ENCODE data around the gene CNTRL. TPM values are rescaled to one million over a fixed set of nuclear protein-coding genes. Genes with fewer than 3 reads are reported as not detected.

CNTRL gene
- total and polyA plus RNA-seq, 2 of the 8 experiments (the other 6 are each of a cell fraction or from before 2014, with no cell fraction given), result 5.1 to 13.9 TPM

DNA sequence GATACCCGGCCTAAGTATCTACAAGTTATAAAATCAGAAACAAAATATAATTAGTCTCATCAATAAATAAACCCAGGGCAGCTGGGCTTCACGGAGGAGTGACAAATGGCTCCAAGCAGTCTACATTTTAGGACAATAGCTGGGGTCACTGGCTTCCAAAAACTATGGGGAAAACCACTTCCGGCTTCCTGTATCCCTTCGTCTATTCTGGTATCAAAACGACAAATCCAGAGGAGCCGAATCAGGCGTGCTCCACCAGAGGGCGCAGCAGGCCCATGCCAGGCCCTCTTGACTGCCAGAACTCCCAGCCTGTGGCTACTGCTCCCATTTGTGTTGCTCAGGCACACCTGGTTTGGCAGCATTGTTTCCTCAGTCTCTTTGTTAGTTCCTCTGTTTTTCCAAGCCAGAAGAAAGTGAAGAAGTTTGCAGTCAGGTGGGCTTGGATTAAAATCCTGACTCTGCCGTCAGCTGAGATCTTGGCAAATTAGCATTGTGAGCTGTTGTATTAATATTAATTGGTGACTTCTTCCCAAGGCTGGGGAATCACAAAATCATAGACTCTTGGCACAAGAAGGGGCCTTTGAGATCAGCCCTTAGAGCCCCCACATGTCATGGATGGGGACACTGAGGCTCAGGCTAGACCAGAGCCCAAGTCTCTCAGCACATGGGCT lies 138.5 kb downstream of the CNTRL start (continued):
- TF ChIP-seq, protein P1, sequence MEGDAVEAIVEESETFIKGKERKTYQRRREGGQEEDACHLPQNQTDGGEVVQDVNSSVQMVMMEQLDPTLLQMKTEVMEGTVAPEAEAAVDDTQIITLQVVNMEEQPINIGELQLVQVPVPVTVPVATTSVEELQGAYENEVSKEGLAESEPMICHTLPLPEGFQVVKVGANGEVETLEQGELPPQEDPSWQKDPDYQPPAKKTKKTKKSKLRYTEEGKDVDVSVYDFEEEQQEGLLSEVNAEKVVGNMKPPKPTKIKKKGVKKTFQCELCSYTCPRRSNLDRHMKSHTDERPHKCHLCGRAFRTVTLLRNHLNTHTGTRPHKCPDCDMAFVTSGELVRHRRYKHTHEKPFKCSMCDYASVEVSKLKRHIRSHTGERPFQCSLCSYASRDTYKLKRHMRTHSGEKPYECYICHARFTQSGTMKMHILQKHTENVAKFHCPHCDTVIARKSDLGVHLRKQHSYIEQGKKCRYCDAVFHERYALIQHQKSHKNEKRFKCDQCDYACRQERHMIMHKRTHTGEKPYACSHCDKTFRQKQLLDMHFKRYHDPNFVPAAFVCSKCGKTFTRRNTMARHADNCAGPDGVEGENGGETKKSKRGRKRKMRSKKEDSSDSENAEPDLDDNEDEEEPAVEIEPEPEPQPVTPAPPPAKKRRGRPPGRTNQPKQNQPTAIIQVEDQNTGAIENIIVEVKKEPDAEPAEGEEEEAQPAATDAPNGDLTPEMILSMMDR (IDR thresholded peaks at IDR 0.05; ENCODE audit: control extremely low read depth in 1 of 3, insufficient read depth in 1 of 3, low read depth in 1 of 3, low read length in 3 of 3), result peak; percentile 96 to 98 (median 98)
- TF ChIP-seq, protein P2, sequence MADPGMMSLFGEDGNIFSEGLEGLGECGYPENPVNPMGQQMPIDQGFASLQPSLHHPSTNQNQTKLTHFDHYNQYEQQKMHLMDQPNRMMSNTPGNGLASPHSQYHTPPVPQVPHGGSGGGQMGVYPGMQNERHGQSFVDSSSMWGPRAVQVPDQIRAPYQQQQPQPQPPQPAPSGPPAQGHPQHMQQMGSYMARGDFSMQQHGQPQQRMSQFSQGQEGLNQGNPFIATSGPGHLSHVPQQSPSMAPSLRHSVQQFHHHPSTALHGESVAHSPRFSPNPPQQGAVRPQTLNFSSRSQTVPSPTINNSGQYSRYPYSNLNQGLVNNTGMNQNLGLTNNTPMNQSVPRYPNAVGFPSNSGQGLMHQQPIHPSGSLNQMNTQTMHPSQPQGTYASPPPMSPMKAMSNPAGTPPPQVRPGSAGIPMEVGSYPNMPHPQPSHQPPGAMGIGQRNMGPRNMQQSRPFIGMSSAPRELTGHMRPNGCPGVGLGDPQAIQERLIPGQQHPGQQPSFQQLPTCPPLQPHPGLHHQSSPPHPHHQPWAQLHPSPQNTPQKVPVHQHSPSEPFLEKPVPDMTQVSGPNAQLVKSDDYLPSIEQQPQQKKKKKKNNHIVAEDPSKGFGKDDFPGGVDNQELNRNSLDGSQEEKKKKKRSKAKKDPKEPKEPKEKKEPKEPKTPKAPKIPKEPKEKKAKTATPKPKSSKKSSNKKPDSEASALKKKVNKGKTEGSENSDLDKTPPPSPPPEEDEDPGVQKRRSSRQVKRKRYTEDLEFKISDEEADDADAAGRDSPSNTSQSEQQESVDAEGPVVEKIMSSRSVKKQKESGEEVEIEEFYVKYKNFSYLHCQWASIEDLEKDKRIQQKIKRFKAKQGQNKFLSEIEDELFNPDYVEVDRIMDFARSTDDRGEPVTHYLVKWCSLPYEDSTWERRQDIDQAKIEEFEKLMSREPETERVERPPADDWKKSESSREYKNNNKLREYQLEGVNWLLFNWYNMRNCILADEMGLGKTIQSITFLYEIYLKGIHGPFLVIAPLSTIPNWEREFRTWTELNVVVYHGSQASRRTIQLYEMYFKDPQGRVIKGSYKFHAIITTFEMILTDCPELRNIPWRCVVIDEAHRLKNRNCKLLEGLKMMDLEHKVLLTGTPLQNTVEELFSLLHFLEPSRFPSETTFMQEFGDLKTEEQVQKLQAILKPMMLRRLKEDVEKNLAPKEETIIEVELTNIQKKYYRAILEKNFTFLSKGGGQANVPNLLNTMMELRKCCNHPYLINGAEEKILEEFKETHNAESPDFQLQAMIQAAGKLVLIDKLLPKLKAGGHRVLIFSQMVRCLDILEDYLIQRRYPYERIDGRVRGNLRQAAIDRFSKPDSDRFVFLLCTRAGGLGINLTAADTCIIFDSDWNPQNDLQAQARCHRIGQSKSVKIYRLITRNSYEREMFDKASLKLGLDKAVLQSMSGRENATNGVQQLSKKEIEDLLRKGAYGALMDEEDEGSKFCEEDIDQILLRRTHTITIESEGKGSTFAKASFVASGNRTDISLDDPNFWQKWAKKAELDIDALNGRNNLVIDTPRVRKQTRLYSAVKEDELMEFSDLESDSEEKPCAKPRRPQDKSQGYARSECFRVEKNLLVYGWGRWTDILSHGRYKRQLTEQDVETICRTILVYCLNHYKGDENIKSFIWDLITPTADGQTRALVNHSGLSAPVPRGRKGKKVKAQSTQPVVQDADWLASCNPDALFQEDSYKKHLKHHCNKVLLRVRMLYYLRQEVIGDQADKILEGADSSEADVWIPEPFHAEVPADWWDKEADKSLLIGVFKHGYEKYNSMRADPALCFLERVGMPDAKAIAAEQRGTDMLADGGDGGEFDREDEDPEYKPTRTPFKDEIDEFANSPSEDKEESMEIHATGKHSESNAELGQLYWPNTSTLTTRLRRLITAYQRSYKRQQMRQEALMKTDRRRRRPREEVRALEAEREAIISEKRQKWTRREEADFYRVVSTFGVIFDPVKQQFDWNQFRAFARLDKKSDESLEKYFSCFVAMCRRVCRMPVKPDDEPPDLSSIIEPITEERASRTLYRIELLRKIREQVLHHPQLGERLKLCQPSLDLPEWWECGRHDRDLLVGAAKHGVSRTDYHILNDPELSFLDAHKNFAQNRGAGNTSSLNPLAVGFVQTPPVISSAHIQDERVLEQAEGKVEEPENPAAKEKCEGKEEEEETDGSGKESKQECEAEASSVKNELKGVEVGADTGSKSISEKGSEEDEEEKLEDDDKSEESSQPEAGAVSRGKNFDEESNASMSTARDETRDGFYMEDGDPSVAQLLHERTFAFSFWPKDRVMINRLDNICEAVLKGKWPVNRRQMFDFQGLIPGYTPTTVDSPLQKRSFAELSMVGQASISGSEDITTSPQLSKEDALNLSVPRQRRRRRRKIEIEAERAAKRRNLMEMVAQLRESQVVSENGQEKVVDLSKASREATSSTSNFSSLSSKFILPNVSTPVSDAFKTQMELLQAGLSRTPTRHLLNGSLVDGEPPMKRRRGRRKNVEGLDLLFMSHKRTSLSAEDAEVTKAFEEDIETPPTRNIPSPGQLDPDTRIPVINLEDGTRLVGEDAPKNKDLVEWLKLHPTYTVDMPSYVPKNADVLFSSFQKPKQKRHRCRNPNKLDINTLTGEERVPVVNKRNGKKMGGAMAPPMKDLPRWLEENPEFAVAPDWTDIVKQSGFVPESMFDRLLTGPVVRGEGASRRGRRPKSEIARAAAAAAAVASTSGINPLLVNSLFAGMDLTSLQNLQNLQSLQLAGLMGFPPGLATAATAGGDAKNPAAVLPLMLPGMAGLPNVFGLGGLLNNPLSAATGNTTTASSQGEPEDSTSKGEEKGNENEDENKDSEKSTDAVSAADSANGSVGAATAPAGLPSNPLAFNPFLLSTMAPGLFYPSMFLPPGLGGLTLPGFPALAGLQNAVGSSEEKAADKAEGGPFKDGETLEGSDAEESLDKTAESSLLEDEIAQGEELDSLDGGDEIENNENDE (IDR thresholded peaks at IDR 0.05; ENCODE audit: insufficient replicate concordance, low read length), result no peak
- TF ChIP-seq JUND (IDR thresholded peaks at IDR 0.05; ENCODE audit: low read length) (no peak), RBBP5 (IDR thresholded peaks at IDR 0.05; ENCODE audit: borderline replicate concordance, low read depth, low read length) (no peak), POLR2AphosphoS5 (IDR thresholded peaks at IDR 0.05; ENCODE audit: low read depth, low read length) (no peak), SAP30 (IDR thresholded peaks at IDR 0.05; ENCODE audit: insufficient read depth, insufficient replicate concordance, low read length) (no peak), CTBP2 (IDR thresholded peaks at IDR 0.05; ENCODE audit: borderline replicate concordance, insufficient read depth, insufficient read length, low read length) (no peak)
